ENCODE measurements around the gene DAZAP2.

The DAZAP2 gene

GRCh38 chr12:51196547-51196946 lies 42.1 kb upstream of the DAZAP2 start:
- DNase-seq (ENCODE audit: extremely low read depth, low read depth) = no peak
- TF ChIP-seq CTCF (IDR thresholded peaks at IDR 0.05; ENCODE audit: low read depth, low read length) = no peak

- TF ChIP-seq CTCF (IDR thresholded peaks at IDR 0.05; ENCODE audit: low read depth, low read length) = no peak
- DNase-seq (ENCODE audit: extremely low read depth, low read depth) = no peak
Measured at GRCh38 chr12:51197736-51198567, 40.7 kb upstream of the DAZAP2 start.

- no peak for DNase-seq (ENCODE audit: extremely low read depth, low read depth)
- no peak for TF ChIP-seq CTCF (IDR thresholded peaks at IDR 0.05; ENCODE audit: low read depth, low read length)
Measured at GRCh38 chr12:51198568-51199365, 39.9 kb upstream of the DAZAP2 start.

GRCh38 chr12:51199366-51199945 lies 39.2 kb upstream of the DAZAP2 start:
- DNase-seq (ENCODE audit: extremely low read depth, low read depth) = no peak
- TF ChIP-seq CTCF (IDR thresholded peaks at IDR 0.05; ENCODE audit: low read depth, low read length) = no peak

GRCh38 chr12:51200156-51200555 lies 38.5 kb upstream of the DAZAP2 start:
- DNase-seq (ENCODE audit: extremely low read depth, low read depth) = no peak
- no peak for TF ChIP-seq CTCF (IDR thresholded peaks at IDR 0.05; ENCODE audit: low read depth, low read length)

- no peak for TF ChIP-seq CTCF (IDR thresholded peaks at IDR 0.05; ENCODE audit: low read depth, low read length)
- DNase-seq (ENCODE audit: extremely low read depth, low read depth) = no peak
Measured at GRCh38 chr12:51200806-51201205, 37.8 kb upstream of the DAZAP2 start.

GRCh38 chr12:51202718-51203117 lies 35.9 kb upstream of the DAZAP2 start:
- TF ChIP-seq CTCF (IDR thresholded peaks at IDR 0.05; ENCODE audit: low read depth, low read length) = no peak
- no peak for DNase-seq (ENCODE audit: extremely low read depth, low read depth)
